GM21367 (cell line): Measurements from ENCODE around the gene FNTB.

Experiments
- ATAC-seq: cut with Tn5 transposase; IDR thresholded peaks from one replicate; pipeline ENCODE4 v1.9.1; 2021; ENCODE audit not compliant: unreplicated experiment

Gene FNTB

GRCh38 chr14:65044596-65044959, 57.9 kb downstream of the FNTB start:
- no peak for ATAC-seq

- no peak for ATAC-seq
These were observed 58.3 kb downstream of the FNTB start for GRCh38 chr14:65045006-65045405.

- no peak for ATAC-seq
These were observed 59.0 kb downstream of the FNTB start for GRCh38 chr14:65045709-65046108.

- ATAC-seq = no peak
These were observed 66.1 kb downstream of the FNTB start for GRCh38 chr14:65052832-65053231.

- no peak for ATAC-seq
These were observed 66.8 kb downstream of the FNTB start for GRCh38 chr14:65053466-65053865.

- no peak for ATAC-seq
These were observed 67.9 kb downstream of the FNTB start for GRCh38 chr14:65054471-65055085.

GRCh38 chr14:65057695-65058094, 71.0 kb downstream of the FNTB start:
- no peak for ATAC-seq

- ATAC-seq = no peak
These were observed 75.7 kb downstream of the FNTB start for GRCh38 chr14:65062096-65063075.

- no peak for ATAC-seq
These were observed 79.0 kb downstream of the FNTB start for GRCh38 chr14:65065719-65066118.

GRCh38 chr14:65069874-65070413, 83.2 kb downstream of the FNTB start:
- ATAC-seq = no peak

- ATAC-seq = no peak
These were observed 83.8 kb downstream of the FNTB start for GRCh38 chr14:65070471-65070976.

GRCh38 chr14:65071544-65071943, 84.8 kb downstream of the FNTB start:
- no peak for ATAC-seq

GRCh38 chr14:65072256-65072655, 85.6 kb downstream of the FNTB start:
- ATAC-seq = no peak

GRCh38 chr14:65072937-65073336, 86.2 kb downstream of the FNTB start:
- no peak for ATAC-seq

- no peak for ATAC-seq
These were observed 87.0 kb downstream of the FNTB start for GRCh38 chr14:65073605-65074201.

GRCh38 chr14:65074449-65075150, 87.9 kb downstream of the FNTB start:
- no peak for ATAC-seq

- ATAC-seq = no peak
These were observed 89.1 kb downstream of the FNTB start for GRCh38 chr14:65075628-65076325.

- ATAC-seq = no peak
These were observed 90.6 kb downstream of the FNTB start for GRCh38 chr14:65077318-65077717.

GRCh38 chr14:65079201-65079600, 92.5 kb downstream of the FNTB start:
- ATAC-seq = no peak

- ATAC-seq = no peak
These were observed 93.1 kb downstream of the FNTB start for GRCh38 chr14:65079768-65080167.
